WTC11 (cell line): Measurements from ENCODE around the gene TMA7B. TPM values are rescaled to one million over a fixed set of nuclear protein-coding genes. Genes with fewer than 3 reads are reported as not detected.

Experiments
- ATAC-seq: fragments of 200-7000 bp; cut with Tn5 transposase; 2 replicates; pipeline ENCODE4 v1.10.0; 2021; ENCODE audit warnings: mild to moderate bottlenecking, moderate library complexity
- CTCF ChIA-PET: fragments of 300-600 bp; sonication (Branson Sonifier 250); formaldehyde crosslinking; loops from one replicate; lab custom pipeline; 2021; ENCODE audit warnings: antibody characterized with exemption; lab: Charles Lee
- POLR2A ChIA-PET: fragments of 350-600 bp; sonication (Branson Sonifier 250); formaldehyde crosslinking; loops from one replicate; lab custom pipeline; 2021; ENCODE audit warnings: antibody characterized with exemption; lab: Charles Lee
- DNase-seq: peaks from one replicate; pipeline ENCODE4 v3.0.0; 2021; ENCODE audit warnings: low spot score
- H3K27ac Mint-ChIP-seq: 2 replicates; pipeline ENCODE4 v1.8.0; 2021; ENCODE audit warnings: mixed read lengths
- H3K27me3 Mint-ChIP-seq: 2 replicates; pipeline ENCODE4 v1.8.0; 2021; ENCODE audit warnings: low read depth, mild to moderate bottlenecking, moderate library complexity, mixed read lengths
- H3K36me3 Mint-ChIP-seq: 2 replicates; pipeline ENCODE4 v1.8.0; 2021; ENCODE audit warnings: mixed read lengths
- H3K4me1 Mint-ChIP-seq: 2 replicates; pipeline ENCODE4 v1.8.0; 2022; ENCODE audit warnings: mixed read lengths
- H3K4me3 Mint-ChIP-seq: 2 replicates; pipeline ENCODE4 v1.8.0; 2021; ENCODE audit warnings: mild to moderate bottlenecking, moderate library complexity, mixed read lengths
- H3K9me3 Mint-ChIP-seq: 2 replicates; pipeline ENCODE4 v1.8.0; 2021; ENCODE audit warnings: mixed read lengths
- CBFB ChIP-seq: sonication (generic); formaldehyde crosslinking; IDR thresholded peaks from 2 replicates; pipeline ENCODE4 v1.8.1; 2022; ENCODE audit warnings: mild to moderate bottlenecking, low read depth, missing genetic modification reagents
- HMGA2 ChIP-seq: fragments of 250-450 bp; sonication (Bioruptor Pico); IDR thresholded peaks from 2 replicates; pipeline ENCODE4 v1.4.0; 2021; ENCODE audit warnings: mild to moderate bottlenecking, moderate library complexity
- KAT7 ChIP-seq: sonication (generic); formaldehyde crosslinking; IDR thresholded peaks from 2 replicates; pipeline ENCODE4 v1.8.1; 2023; ENCODE audit warnings: missing genetic modification reagents, mild to moderate bottlenecking, borderline replicate concordance
- MYBL2 ChIP-seq: sonication (generic); formaldehyde crosslinking; IDR thresholded peaks from 2 replicates; pipeline ENCODE4 v1.8.1; 2023; ENCODE audit warnings: mild to moderate bottlenecking, moderate library complexity, missing genetic modification reagents
- NFE2L1 ChIP-seq: sonication (generic); formaldehyde crosslinking; IDR thresholded peaks from 2 replicates; pipeline ENCODE4 v1.8.1; 2023; ENCODE audit warnings: missing genetic modification reagents
- NFYB ChIP-seq: sonication (generic); formaldehyde crosslinking; conservative IDR thresholded peaks from 2 replicates; pipeline ENCODE4 v1.8.0; 2022; ENCODE audit warnings: low read depth, missing genetic modification reagents
- SMAD4 ChIP-seq: sonication (generic); formaldehyde crosslinking; IDR thresholded peaks from 2 replicates; pipeline ENCODE4 v1.8.0; 2022; ENCODE audit warnings: mild to moderate bottlenecking, missing genetic modification reagents
- SOX15 ChIP-seq: fragments of 250-450 bp; sonication (Bioruptor Pico); IDR thresholded peaks from 2 replicates; pipeline ENCODE4 v1.9.0; 2021; ENCODE audit warnings: mild to moderate bottlenecking
- TEAD1 ChIP-seq: sonication (generic); formaldehyde crosslinking; IDR thresholded peaks from 2 replicates; pipeline ENCODE4 v1.8.0; 2022; ENCODE audit warnings: mild to moderate bottlenecking, missing genetic modification reagents
- ZNF671 ChIP-seq: fragments of 250-450 bp; sonication (Bioruptor Pico); IDR thresholded peaks from 2 replicates; pipeline ENCODE4 v1.8.0; 2021; ENCODE audit warnings: mild to moderate bottlenecking
- total RNA-seq: library from RNA; stranded (reverse); gene quantifications from 3 replicates; pipeline ENCODE4 v1.2.3, GENCODE V29; 2021
- TF ChIP-seq, protein P1 (sequence below): sonication (generic); formaldehyde crosslinking; IDR thresholded peaks from 2 replicates; pipeline ENCODE4 v1.8.0; 2022; ENCODE audit warnings: mild to moderate bottlenecking, missing genetic modification reagents
- TF ChIP-seq, protein P2 (sequence below): sonication (generic); formaldehyde crosslinking; IDR thresholded peaks from 2 replicates; pipeline ENCODE4 v1.8.0; 2023; ENCODE audit warnings: missing genetic modification reagents
- TF ChIP-seq, protein P3 (sequence below): sonication (generic); formaldehyde crosslinking; IDR thresholded peaks from 2 replicates; pipeline ENCODE4 v1.8.0; 2022; ENCODE audit warnings: mild to moderate bottlenecking, missing genetic modification reagents
- TF ChIP-seq, protein P4 (sequence below): sonication (generic); formaldehyde crosslinking; IDR thresholded peaks from 2 replicates; pipeline ENCODE4 v1.8.0; 2023; ENCODE audit warnings: mild to moderate bottlenecking, missing genetic modification reagents
- TF ChIP-seq, protein P5 (sequence below): fragments of 250-450 bp; sonication (Bioruptor Pico); IDR thresholded peaks from 2 replicates; pipeline ENCODE4 v1.9.0; 2021; ENCODE audit warnings: moderate library complexity, mild to moderate bottlenecking, inconsistent platforms, borderline replicate concordance
- TF ChIP-seq, protein P6 (sequence below): sonication (generic); formaldehyde crosslinking; IDR thresholded peaks from 2 replicates; pipeline ENCODE4 v1.8.1; 2022; ENCODE audit warnings: mild to moderate bottlenecking, moderate library complexity, missing genetic modification reagents
- TF ChIP-seq, protein P7 (sequence below): sonication (generic); formaldehyde crosslinking; IDR thresholded peaks from 2 replicates; pipeline ENCODE4 v1.8.0; 2022; ENCODE audit warnings: missing genetic modification reagents

Gene TMA7B
- total RNA-seq, 1 experiment from 2014 or later = not detected

DNA sequence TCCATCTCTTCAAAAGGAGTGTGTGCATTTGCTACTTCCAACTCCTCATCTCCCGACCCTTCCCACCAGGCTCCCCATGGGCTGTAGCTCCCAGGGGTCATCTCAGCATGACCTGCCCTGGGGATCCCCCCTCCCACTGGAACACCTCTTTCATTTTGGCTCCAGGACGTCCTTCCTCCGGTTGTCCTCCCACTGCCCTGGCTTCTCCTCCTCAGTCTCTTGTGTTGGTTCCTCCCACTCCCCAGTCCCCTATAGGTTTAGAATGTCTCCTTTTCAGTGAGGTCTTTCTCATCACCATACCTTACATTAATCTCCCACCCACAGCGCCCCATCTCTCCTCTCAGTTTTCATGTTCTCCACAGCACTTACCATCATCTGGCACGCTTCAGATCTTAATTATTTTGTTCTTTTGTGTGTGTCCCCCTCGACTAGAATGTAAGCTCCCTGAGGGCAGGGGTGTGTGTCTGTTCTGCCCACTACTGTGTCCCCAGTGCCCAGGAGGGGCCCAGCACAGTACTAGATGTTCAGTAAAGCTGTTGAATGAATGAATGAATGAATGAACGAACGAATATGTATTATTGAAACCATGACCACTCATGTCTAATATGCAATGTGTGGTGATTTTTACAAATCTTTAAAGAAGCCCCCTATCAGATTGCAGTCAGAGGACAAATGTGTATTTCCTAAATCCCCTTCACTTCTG is 2.0 kb upstream of the TMA7B start (continued):
- TF ChIP-seq, protein P1, sequence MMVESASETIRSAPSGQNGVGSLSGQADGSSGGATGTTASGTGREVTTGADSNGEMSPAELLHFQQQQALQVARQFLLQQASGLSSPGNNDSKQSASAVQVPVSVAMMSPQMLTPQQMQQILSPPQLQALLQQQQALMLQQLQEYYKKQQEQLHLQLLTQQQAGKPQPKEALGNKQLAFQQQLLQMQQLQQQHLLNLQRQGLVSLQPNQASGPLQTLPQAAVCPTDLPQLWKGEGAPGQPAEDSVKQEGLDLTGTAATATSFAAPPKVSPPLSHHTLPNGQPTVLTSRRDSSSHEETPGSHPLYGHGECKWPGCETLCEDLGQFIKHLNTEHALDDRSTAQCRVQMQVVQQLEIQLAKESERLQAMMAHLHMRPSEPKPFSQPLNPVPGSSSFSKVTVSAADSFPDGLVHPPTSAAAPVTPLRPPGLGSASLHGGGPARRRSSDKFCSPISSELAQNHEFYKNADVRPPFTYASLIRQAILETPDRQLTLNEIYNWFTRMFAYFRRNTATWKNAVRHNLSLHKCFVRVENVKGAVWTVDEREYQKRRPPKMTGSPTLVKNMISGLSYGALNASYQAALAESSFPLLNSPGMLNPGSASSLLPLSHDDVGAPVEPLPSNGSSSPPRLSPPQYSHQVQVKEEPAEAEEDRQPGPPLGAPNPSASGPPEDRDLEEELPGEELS (CRISPR knock-in tag) = no peak
- no peak for TF ChIP-seq MYBL2 (CRISPR knock-in tag)

DNA sequence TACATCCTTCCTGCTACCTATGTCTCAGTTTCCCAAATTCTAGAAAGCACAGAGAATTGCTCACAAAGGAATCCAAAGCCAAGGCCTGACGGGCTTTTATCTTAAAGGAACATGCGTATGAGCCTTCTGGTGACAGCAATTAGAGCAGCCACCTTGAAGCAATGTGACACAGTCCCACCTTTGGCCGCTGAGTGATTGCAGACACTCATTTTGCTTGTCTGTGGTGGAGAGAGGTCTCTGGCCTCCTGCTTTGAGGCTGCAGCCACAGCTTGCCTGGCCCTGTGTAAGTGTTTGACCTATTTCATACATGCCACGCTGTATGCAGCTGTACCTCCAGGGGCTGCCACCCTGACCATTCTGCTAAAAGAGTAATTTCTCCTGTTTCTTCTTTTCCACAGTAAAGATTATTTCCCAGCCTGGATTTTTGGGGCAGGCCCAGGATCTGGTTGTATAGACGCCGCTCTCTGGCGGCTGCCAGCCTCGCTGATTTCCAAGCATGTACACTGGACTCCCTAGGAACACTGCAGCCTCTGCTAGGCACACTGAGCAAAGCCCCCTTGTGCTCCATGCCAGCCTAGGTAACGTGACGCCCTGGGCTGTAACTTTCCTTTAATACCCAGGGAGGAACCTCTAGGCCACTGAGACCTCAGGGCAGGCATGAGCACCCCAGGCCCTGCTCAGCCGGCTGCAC is 1.1 kb upstream of the TMA7B start:
- Mint-ChIP-seq H3K9me3 (peaks cover 5% of the 10 kb centered on the region; the same call in 1 of the 2 replicates), H3K36me3 (no peaks in the 10 kb centered on the region), H3K4me3 (no peak overlapping the region), H3K27me3 (peaks cover 11% of the 10 kb centered on the region), H3K27ac (no peak overlapping the region), H3K4me1 (peaks cover 38% of the 10 kb centered on the region)
- ChIA-PET POLR2A (interaction anchor here (0.6 kb wide), 1 partner anchor 113 kb away, joined by 13 read pairs; no protein-coding TSS in a partner anchor), CTCF (interaction anchor here (1.0 to 1.4 kb wide), 3 partner anchors 26 to 78 kb away, joined by 4 to 8 read pairs (median 5); no protein-coding TSS in a partner anchor)
- TF ChIP-seq, protein P2, sequence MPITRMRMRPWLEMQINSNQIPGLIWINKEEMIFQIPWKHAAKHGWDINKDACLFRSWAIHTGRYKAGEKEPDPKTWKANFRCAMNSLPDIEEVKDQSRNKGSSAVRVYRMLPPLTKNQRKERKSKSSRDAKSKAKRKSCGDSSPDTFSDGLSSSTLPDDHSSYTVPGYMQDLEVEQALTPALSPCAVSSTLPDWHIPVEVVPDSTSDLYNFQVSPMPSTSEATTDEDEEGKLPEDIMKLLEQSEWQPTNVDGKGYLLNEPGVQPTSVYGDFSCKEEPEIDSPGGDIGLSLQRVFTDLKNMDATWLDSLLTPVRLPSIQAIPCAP (CRISPR knock-in tag) = no peak
- TF ChIP-seq, protein P3, sequence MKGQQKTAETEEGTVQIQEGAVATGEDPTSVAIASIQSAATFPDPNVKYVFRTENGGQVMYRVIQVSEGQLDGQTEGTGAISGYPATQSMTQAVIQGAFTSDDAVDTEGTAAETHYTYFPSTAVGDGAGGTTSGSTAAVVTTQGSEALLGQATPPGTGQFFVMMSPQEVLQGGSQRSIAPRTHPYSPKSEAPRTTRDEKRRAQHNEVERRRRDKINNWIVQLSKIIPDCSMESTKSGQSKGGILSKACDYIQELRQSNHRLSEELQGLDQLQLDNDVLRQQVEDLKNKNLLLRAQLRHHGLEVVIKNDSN = no peak
- no peak for TF ChIP-seq CBFB
- TF ChIP-seq KAT7 (CRISPR knock-in tag) = no peak
- TF ChIP-seq, protein P4, sequence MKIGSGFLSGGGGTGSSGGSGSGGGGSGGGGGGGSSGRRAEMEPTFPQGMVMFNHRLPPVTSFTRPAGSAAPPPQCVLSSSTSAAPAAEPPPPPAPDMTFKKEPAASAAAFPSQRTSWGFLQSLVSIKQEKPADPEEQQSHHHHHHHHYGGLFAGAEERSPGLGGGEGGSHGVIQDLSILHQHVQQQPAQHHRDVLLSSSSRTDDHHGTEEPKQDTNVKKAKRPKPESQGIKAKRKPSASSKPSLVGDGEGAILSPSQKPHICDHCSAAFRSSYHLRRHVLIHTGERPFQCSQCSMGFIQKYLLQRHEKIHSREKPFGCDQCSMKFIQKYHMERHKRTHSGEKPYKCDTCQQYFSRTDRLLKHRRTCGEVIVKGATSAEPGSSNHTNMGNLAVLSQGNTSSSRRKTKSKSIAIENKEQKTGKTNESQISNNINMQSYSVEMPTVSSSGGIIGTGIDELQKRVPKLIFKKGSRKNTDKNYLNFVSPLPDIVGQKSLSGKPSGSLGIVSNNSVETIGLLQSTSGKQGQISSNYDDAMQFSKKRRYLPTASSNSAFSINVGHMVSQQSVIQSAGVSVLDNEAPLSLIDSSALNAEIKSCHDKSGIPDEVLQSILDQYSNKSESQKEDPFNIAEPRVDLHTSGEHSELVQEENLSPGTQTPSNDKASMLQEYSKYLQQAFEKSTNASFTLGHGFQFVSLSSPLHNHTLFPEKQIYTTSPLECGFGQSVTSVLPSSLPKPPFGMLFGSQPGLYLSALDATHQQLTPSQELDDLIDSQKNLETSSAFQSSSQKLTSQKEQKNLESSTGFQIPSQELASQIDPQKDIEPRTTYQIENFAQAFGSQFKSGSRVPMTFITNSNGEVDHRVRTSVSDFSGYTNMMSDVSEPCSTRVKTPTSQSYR = no peak
- TF ChIP-seq, protein P5, sequence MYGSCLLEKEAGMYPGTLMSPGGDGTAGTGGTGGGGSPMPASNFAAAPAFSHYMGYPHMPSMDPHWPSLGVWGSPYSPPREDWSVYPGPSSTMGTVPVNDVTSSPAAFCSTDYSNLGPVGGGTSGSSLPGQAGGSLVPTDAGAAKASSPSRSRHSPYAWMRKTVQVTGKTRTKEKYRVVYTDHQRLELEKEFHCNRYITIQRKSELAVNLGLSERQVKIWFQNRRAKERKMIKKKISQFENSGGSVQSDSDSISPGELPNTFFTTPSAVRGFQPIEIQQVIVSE (CRISPR knock-in tag) = no peak
- no peak for TF ChIP-seq NFE2L1 (CRISPR knock-in tag)
- no peak for TF ChIP-seq HMGA2 (CRISPR knock-in tag)
- TF ChIP-seq, protein P6, sequence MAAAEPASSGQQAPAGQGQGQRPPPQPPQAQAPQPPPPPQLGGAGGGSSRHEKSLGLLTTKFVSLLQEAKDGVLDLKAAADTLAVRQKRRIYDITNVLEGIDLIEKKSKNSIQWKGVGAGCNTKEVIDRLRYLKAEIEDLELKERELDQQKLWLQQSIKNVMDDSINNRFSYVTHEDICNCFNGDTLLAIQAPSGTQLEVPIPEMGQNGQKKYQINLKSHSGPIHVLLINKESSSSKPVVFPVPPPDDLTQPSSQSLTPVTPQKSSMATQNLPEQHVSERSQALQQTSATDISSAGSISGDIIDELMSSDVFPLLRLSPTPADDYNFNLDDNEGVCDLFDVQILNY (CRISPR knock-in tag) = no peak
- TF ChIP-seq NFYB (CRISPR knock-in tag) = no peak
- TF ChIP-seq, protein P7, sequence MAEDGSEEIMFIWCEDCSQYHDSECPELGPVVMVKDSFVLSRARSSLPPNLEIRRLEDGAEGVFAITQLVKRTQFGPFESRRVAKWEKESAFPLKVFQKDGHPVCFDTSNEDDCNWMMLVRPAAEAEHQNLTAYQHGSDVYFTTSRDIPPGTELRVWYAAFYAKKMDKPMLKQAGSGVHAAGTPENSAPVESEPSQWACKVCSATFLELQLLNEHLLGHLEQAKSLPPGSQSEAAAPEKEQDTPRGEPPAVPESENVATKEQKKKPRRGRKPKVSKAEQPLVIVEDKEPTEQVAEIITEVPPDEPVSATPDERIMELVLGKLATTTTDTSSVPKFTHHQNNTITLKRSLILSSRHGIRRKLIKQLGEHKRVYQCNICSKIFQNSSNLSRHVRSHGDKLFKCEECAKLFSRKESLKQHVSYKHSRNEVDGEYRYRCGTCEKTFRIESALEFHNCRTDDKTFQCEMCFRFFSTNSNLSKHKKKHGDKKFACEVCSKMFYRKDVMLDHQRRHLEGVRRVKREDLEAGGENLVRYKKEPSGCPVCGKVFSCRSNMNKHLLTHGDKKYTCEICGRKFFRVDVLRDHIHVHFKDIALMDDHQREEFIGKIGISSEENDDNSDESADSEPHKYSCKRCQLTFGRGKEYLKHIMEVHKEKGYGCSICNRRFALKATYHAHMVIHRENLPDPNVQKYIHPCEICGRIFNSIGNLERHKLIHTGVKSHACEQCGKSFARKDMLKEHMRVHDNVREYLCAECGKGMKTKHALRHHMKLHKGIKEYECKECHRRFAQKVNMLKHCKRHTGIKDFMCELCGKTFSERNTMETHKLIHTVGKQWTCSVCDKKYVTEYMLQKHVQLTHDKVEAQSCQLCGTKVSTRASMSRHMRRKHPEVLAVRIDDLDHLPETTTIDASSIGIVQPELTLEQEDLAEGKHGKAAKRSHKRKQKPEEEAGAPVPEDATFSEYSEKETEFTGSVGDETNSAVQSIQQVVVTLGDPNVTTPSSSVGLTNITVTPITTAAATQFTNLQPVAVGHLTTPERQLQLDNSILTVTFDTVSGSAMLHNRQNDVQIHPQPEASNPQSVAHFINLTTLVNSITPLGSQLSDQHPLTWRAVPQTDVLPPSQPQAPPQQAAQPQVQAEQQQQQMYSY (CRISPR knock-in tag) = no peak
- TF ChIP-seq SOX15 (CRISPR knock-in tag) = no peak
- TF ChIP-seq TEAD1 = no peak
- TF ChIP-seq SMAD4 (CRISPR knock-in tag) = no peak
- no peak for TF ChIP-seq ZNF671
- no peak; the same call in 1 of the 2 replicates for ATAC-seq
- no peak for DNase-seq
